Mucosa of stomach (tissue), 1 donor: ENCODE data around the gene MAST3.
"Not testable (repeated sequence)": the region's sequence is repeated elsewhere in the genome, so short reads cannot be mapped to it uniquely, and the experiment has no call there.

Source experiments
- H3K27me3 ChIP-seq: one replicate; pipeline ENCODE4 v1.7.0; 2013; ENCODE audit warnings: mild to moderate bottlenecking, low read length; ENCODE audit not compliant: control insufficient read depth, insufficient read depth
- H3K36me3 ChIP-seq: one replicate; pipeline ENCODE4 v1.7.0; 2013; ENCODE audit warnings: low read length; ENCODE audit not compliant: control insufficient read depth, insufficient read depth
- H3K4me1 ChIP-seq: one replicate; pipeline ENCODE4 v1.7.0; 2013; ENCODE audit warnings: mild to moderate bottlenecking, low read length; ENCODE audit not compliant: control insufficient read depth, insufficient read depth
- H3K4me3 ChIP-seq: one replicate; pipeline ENCODE4 v1.7.0; 2013; ENCODE audit warnings: low read length
- H3K9ac ChIP-seq: one replicate; pipeline ENCODE4 v1.7.0; 2013; ENCODE audit warnings: mild to moderate bottlenecking, low read length, moderate library complexity
- H3K9me3 ChIP-seq: one replicate; pipeline ENCODE4 v1.7.0; 2013; ENCODE audit warnings: mild to moderate bottlenecking, low read length, moderate library complexity; ENCODE audit not compliant: control insufficient read depth
- donor health status: Pancreatic carcinoma.

The MAST3 gene

DNA sequence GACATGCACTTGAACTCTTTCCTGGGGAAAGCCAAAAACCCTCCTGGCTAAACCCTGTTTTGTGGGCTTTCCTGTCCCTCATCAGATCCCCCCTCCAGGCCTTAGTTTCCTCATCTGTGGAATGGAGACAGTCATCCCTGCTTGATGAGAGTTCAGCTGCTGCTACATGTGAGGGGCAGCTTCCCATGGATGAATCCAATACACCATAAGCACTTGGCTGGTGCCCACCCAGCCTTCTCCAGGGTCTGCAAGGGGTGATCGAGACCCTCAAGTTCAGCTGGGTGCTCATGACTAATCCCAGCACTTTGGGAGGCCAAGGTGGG, 32.4 kb upstream of the MAST3 start:
- H3K4me1 ChIP-seq: no peaks in the 10 kb centered on the region
- H3K9me3 ChIP-seq: no peaks in the 10 kb centered on the region
- no peaks in the 10 kb centered on the region for H3K36me3 ChIP-seq
- H3K27me3 ChIP-seq: no peaks in the 10 kb centered on the region
- H3K9ac ChIP-seq: no peak overlapping the region
- H3K4me3 ChIP-seq: no peak overlapping the region

DNA sequence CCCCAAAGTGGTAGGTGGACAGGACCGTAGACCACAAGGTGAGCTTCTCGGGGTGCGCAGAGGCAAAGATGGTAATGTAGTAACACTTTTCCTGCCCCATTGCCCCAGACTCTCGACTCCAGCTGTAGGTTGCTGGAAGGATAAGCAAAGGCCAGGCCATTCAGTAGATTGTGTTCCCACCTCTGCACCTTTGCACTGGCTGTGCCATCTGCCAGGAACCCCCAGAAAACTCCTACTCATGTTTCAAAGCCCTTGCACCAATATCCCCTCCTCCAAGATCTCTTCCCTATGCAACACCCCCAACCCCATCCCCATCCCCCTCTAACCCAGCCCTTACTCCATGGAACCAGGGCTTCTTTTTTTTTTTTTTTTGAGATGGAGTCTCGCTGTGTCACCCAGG, 29.2 kb upstream of the MAST3 start:
- Histone ChIP-seq H3K9me3 (no peaks in the 10 kb centered on the region), H3K36me3 (no peaks in the 10 kb centered on the region), H3K9ac (no peak overlapping the region), H3K4me3 (no peak overlapping the region), H3K4me1 (no peaks in the 10 kb centered on the region), H3K27me3 (no peaks in the 10 kb centered on the region)

DNA sequence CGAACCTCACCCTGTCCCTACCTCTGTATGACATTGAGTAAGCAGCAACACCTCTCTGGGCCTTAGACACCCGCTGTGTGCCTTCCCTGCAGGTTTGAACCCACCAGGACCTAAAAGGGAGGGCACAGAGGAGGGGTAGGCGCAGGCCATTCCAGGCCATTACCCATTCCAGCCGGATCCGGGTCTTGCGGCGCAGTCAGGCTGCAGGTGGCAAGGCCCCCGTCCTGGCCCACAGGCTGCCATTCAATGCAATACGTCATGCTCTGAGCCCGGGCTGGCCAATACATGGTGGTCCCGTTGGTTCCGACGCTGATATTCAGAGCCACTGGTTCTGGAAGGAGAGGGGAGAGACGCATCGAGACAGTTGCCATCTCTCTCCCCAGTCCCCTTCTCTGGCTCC, 28.2 kb upstream of the MAST3 start:
- Histone ChIP-seq H3K9me3 (no peaks in the 10 kb centered on the region), H3K9ac (no peak overlapping the region), H3K4me3 (no peak overlapping the region), H3K4me1 (no peaks in the 10 kb centered on the region), H3K36me3 (no peaks in the 10 kb centered on the region), H3K27me3 (no peaks in the 10 kb centered on the region)

DNA sequence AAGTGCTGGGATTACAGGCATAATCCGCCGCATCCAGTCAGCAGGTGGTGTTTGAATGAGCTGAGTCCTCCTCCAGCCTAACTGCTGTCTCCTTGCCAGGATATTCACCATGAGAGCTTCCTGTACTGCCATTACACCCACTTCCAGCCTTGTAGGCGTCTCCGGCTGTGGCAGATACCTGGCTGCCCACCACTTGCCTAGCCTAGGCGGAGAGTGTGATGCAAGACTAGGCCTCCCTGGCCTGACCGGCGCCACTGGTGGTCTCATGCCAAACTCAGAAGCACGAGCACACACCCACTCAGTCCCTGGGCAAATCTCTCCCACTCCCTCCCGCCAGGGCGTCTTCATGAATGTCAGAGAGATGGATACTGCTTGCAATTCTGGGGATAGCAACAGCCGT, 27.4 kb upstream of the MAST3 start:
- H3K36me3 ChIP-seq: no peaks in the 10 kb centered on the region
- H3K27me3 ChIP-seq: no peaks in the 10 kb centered on the region
- no peak overlapping the region for H3K4me3 ChIP-seq
- H3K4me1 ChIP-seq: no peaks in the 10 kb centered on the region
- H3K9ac ChIP-seq: no peak overlapping the region
- H3K9me3 ChIP-seq: no peaks in the 10 kb centered on the region

DNA sequence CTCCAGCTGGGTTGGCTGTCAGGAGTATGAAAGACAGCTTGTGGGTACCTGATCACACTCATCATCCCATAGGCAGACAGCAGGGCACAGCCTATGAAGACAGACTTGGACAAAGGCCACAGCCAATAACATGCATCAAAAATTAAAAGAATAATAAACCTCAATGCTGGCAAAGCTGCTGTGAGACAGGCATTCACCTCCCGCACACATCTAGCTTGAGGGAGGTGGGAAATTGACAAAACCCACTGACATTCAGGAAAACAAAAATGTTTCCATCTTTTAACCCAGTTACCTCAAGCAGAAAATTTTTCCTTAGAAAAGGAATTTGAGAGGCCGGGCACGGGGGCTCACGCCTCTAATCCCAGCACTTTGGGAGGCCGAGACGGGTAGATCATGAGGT, 25.2 kb upstream of the MAST3 start:
- Histone ChIP-seq H3K4me3 (no peak overlapping the region), H3K9me3 (no peaks in the 10 kb centered on the region), H3K9ac (no peak overlapping the region), H3K4me1 (no peaks in the 10 kb centered on the region), H3K27me3 (no peaks in the 10 kb centered on the region), H3K36me3 (no peaks in the 10 kb centered on the region)

DNA sequence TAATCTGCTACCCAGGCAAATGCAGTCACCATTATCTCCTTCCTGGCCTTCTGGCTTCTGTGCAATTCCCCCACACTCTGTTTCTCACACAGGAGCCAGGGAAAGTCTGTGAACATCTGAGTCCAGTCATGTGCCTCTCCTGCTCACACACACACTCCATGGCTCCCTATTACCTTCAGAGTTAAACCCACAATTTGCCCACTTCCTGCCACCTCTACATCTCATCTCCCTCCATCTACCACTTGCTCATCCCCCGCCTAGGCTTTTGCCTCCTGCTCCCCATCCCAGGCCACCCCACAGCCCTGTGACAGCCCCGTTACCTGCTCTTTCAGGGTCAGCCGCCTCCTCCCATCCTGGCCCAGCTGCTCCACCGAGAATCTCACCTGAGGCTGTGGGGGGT, 24.4 kb upstream of the MAST3 start:
- Histone ChIP-seq H3K9me3 (no peaks in the 10 kb centered on the region), H3K9ac (no peak overlapping the region), H3K27me3 (no peaks in the 10 kb centered on the region), H3K36me3 (no peaks in the 10 kb centered on the region), H3K4me1 (no peaks in the 10 kb centered on the region), H3K4me3 (no peak overlapping the region)

DNA sequence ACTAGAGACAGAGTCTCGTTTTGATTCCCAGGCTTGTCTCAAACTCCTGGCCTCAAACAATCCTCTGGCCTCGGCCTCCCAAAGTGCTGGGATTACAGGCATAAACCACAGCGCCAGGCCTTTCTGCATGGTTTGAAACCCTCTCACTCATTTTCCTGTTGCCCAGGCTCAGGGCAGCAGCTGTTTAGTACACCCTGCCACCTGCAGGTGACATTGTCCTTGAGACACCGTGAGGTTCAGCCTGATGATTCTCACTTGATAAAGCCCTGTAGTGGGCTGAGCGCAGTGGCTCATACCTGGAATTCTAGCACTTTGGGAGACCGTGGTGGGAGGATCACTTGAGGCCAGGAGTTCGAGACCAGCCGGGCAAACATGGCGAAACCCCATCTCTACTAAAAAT, 23.4 kb upstream of the MAST3 start:
- Histone ChIP-seq H3K4me1 (no peaks in the 10 kb centered on the region), H3K36me3 (no peaks in the 10 kb centered on the region), H3K27me3 (no peaks in the 10 kb centered on the region), H3K4me3 (no peak overlapping the region), H3K9ac (no peak overlapping the region), H3K9me3 (no peaks in the 10 kb centered on the region)

DNA sequence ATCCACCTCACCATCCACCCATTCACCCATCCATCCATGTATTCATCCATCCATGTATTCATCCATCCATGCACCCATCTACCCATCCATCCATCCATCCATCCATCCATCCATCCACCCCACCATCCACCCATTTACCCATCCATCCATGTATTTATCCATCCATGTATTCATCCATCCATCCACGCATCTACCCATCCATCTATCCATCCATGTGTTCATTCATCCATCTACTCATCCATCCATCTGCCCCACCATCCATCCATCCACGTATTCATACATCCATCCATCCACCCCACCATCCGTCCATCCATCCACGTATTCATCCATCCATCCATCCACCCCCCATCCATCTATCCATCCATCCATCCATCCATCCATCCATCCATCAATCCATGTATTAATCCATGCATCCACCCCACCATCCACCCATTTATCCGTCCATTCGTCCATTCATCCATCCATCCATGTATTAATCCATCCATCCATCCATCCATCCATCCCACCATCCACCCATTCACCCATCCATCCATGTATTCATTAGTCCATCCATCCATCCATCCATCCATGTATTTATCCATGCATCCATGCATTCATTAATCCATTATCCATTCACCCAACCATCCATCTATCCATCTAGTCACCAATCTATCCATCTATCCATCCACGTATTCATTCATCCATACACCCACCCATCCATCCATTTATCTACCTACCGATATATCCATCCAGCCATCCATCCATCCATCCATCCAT, 13.5 kb upstream of the MAST3 start:
- no peak overlapping the region for H3K4me3 ChIP-seq
- H3K36me3 ChIP-seq: no peaks in the 10 kb centered on the region
- H3K4me1 ChIP-seq: no peaks in the 10 kb centered on the region
- no peak overlapping the region for H3K9ac ChIP-seq
- no peaks in the 10 kb centered on the region for H3K27me3 ChIP-seq
- H3K9me3 ChIP-seq: no peaks in the 10 kb centered on the region

DNA sequence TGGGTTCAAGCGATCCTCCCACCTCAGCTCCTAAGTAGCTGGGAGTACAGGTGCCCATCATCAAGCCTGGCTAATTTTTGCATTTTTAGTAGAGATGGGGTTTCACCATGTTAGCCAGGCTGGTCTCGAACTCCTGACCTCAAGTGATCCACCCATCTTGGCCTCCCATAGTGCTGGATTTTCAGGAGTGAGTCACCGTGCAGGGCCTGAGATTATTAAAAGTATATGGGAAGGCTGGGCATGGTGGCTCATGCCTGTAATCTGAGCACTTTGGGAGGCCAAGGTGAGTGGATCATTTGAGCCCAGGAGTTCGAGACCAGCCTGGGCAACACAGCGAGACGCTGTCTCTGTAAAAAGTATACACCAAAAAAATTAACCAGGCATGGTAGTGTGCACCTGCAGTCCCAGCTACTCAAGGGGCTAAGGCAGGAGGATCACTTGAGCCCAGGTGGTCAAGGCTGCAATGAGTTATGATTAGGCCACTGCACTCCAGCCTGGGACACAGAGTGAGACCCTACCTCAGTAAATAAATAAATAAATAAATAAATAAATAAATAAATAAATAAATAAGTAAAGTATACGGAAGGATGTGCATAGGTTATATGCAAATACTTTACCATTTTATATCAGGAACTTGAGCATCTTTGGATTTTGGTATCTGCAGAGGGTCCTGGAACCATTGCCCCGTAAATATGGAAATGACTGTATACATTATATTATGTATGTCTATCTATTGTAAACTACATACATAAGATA, 11.7 kb upstream of the MAST3 start:
- no peaks in the 10 kb centered on the region for H3K4me1 ChIP-seq
- no peaks in the 10 kb centered on the region for H3K9me3 ChIP-seq
- no peaks in the 10 kb centered on the region for H3K36me3 ChIP-seq
- H3K4me3 ChIP-seq: no peak overlapping the region
- H3K9ac ChIP-seq: no peak overlapping the region
- H3K27me3 ChIP-seq: no peaks in the 10 kb centered on the region

DNA sequence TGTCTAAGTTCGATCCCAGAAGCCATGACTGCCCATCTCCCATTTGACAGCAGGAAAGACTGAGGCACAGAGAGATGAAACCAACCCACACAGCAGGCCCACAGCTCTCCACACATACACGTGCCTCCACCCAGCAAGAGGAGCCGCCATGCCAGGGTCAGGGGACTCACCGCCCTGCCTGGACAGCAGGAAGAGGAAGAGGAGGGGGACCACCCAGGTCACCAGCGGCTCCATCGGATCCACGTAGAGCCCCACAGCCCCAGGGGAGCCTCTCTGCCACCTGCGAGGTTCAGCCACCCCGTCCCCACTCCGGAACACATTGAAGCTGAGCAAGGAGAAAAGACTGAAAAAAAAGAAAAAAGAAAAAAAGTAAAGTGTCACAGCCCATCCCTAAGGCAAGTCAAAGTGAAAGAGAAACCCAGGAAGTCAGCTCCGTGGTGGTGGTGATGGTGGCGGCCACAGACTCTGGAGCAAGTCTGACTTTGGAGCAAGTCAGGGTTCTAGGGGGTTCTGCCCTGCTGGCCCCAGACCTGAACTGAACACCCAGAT, 10.9 kb upstream of the MAST3 start, which contains the start of gene IL12RB1:
Gene IL12RB1 (minus strand): TSS at position 345 of the 549 bp plus-strand sequence. CDS start 111 bp downstream, at position 234.
- Histone ChIP-seq H3K4me3 (no peak within 1 kb of the TSS), H3K9ac (peak within 1 kb of the TSS; percentile 57), H3K4me1 (no peaks in the 10 kb centered on the region), H3K9me3 (no peaks in the 10 kb centered on the region), H3K27me3 (no peaks in the 10 kb centered on the region), H3K36me3 (no peaks in the 10 kb centered on the region)

DNA sequence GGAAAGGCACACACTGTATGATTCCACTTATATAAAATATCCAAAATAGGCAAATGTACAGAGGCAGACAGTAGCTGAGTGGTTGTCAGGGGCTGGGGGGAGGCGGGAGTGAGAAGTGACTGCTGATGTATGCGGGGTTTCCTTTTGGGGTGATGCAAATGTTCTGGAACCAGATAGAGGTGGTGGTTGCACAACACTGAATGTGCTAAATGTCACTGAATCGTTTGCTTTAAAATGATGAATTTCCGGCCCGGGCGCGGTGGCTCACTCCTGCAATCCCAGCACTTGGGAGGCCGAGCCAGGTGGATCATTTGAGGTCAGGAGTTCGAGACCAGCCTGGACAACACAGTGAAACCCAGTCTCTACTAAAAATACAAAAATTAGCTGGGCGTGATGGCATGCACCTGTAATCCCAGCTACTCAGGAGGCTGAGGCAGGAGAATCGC, 8.5 kb upstream of the MAST3 start:
- not testable (repeated sequence) for H3K4me1 ChIP-seq, H3K9ac ChIP-seq, H3K36me3 ChIP-seq, H3K9me3 ChIP-seq, H3K4me3 ChIP-seq, H3K27me3 ChIP-seq

DNA sequence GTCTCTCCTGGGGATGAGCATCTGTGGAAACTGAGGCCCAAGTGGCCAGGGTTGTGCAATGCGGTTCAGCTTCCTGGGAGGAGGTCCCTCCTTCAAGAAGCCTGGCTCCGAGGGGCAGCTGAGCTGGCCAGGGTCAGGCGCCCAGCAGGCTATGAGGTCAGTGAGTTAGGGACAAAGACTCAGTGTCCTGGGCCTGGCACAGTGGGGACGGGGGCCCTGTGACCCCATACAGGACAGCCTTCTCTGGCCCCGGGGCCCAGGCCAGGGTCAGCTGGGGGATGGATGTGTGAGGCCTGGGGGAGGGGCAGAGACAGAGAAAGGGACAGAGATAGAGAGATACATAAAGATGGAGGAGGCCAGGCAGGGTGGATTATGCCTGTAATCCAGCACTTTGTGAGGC, 7.9 kb upstream of the MAST3 start:
- Histone ChIP-seq H3K36me3 (no peaks in the 10 kb centered on the region), H3K9ac (no peak overlapping the region), H3K27me3 (no peaks in the 10 kb centered on the region), H3K9me3 (no peaks in the 10 kb centered on the region), H3K4me1 (no peaks in the 10 kb centered on the region), H3K4me3 (no peak overlapping the region)
